Stimulated activated CD8-positive, alpha-beta memory T cell treated with anti-CD3 and anti-CD28 coated beads, Interleukin-2, amount 100 ng/mL, for 1 hour (primary cell): ENCODE data around the gene CRYBG1.
"Not testable (repeated sequence)": the region's sequence is repeated elsewhere in the genome, so short reads cannot be mapped to it uniquely, and the experiment has no call there.

ENCODE experiments used
- DNase-seq, 2 donors: peaks; one replicate each; pipeline ENCODE4 v3.0.0-alpha.2; 2020; ENCODE audit warnings: low read depth in 2 of 2

Gene CRYBG1

DNA sequence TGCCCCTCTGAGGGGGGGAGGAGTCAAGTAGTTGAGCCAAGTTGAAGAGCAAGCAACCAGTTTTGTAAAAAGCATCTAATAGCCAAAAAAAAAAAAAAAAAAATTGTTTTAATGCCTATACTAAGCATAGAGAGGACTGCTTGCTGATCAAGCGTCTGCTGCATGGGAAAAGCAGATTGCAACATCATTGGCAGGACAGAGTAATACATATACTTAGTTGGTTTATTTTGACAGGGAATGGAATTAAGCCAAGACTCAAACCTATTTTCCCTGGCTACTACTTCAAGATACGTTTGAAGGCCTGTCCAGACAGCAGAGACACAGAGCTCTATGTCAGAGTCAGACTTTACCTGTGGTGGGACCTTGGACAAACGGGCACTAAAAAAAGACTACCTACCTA is 148.3 kb downstream of the CRYBG1 start:
- DNase-seq = no peak

DNA sequence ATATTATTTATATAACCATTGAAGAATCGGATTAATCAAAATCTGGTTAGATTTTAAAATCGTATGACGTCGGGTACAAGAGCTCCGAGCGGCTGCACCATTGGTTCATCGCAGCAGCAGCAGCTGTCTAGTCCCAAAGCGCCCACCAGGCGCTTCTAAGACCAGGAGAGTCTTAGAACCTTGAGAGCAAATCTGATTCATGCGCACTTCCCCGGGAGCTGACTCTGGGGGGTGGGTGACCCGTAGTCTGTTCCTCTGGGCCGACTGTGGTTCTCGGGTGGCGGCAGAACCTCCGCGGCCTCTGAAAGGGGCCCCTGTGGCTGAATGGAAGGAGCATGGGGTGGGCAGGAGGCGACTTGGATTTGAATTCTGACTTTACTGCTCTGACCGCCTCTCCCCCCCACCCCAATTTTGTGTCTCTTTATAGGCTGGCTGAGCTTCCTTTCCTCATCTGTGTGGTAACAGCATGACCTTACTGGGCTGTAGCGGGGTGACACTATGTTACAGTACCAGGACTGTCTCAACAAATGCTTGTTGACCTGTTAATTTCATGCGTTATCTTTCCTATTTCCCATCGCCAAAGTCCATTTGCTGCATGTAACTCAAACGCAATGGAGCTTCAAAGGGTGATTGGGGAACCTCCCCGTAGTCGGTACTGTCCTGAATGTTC is 149.0 kb downstream of the CRYBG1 start:
- no peak for DNase-seq

DNA sequence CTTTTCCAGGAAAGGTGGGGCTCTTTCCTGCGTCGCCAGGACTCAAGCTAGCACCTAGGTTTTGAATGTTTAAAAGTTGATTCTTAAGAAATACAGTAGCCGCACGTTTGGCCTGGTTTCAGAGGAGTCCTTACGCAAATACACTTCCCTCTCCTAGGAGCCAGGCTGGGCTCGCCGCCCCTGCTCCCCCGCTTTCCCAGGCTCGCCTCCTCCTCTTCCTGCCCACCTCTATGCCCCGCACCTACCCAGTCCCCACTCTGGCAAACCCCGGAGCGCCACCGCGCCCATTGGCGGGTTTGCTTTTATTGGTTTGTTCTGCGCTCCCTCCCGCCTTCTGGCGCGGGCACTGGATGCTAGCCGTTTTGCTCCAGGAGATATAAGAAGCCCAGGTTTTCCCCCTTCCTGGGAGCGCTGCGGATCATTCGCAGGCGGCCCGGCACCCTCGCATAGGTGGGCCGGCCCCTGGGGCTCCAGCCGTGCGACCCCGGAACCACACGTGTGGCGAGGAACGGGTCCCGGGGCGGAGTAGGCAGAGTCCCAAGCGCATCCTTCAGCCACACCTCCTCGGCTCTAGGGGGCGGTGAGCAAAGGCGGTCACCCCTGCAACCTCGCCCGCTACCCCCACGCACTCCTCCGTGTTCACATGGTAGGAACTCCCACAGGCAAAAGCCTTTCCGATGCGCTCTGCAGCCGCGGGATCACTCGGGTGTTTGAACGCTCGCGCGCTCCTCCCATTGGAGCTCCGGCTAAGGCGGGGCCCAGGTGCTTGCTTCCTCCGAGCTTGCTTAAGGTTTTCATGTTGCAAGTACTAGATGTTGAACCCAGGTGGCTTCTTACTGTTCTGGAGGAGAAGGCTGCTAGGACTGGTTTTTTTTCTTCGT is 149.8 kb downstream of the CRYBG1 start:
- DNase-seq = peak in 1 of 2 donors; percentile 47

DNA sequence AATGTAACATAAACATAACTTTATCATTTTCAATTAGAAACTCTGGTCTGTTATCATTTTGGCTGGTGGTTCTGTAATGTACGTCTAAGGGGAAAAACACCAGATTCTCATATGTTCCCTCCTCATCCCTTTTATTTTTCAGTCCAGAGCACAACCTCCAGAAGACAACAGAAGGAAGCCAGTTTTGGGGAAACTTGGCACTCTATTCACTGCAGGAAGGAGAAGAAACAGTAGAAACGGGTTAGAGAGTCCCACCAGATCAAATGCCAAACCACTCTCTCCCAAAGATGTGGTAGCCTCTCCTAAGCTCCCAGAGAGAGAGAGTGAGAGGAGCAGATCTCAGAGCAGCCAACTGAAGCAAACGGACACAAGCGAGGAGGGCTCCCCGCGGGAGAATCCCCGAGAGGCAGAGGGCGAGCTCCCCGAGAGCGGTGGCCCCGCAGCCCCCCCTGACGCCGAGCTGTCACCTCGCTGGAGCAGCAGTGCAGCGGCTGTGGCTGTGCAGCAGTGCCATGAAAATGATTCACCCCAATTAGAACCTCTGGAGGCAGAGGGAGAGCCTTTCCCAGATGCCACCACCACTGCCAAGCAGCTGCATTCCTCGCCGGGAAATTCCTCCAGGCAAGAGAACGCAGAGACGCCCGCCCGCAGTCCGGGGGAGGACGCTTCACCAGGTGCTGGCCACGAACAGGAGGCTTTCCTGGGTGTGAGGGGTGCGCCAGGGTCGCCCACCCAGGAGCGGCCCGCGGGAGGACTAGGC is 151.0 kb downstream of the CRYBG1 start:
- no peak for DNase-seq

DNA sequence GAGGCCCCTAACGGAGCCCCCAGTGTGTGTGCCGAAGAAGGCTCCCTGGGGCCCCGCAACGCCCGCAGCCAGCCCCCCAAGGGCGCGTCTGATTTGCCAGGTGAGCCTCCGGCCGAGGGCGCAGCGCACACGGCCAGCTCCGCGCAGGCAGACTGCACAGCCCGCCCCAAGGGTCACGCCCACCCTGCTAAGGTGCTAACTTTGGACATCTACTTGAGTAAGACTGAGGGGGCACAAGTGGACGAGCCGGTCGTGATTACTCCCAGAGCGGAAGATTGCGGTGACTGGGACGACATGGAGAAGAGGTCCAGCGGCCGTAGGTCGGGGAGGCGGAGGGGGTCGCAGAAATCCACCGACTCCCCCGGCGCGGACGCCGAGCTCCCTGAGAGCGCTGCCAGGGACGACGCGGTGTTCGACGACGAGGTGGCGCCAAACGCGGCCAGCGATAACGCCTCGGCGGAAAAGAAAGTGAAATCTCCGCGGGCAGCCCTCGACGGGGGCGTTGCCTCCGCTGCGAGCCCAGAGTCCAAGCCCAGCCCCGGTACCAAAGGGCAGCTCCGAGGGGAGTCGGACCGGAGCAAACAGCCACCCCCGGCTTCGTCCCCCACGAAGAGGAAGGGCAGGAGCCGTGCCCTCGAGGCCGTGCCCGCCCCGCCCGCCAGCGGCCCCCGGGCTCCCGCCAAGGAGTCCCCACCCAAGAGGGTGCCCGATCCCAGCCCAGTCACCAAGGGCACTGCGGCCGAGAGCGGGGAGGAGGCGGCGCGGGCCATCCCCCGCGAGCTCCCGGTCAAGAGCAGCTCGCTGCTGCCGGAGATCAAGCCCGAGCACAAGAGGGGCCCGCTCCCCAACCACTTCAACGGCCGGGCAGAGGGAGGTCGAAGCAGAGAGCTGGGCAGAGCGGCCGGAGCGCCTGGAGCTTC is 151.8 kb downstream of the CRYBG1 start:
- peak; percentile 54 to 63 for DNase-seq

DNA sequence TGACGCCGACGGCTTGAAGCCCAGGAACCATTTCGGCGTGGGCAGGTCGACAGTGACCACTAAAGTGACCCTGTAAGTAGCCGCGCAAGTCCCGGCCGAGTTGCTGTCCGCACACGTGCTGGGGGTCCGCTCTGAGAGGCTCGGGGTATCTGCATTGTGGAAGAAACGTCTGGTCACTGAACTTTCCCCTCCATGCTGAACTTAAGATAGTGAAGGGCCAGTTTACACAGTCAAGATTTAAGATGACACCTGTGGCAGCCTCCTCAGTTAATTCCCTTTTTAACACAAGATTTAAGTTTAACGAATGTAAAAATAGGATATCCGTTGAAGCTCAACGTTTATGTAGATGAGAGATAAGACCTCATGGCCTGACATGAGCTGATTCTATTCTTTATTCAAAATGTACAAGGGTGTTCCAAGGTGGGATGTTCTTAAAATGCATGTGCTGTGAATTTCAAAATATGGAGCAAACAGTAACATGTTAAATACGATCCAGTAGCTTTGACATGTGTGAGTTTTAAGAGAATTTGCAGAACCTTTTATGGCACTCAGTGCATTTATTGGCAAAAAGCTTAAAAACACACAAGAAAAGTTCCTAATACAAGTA is 152.6 kb downstream of the CRYBG1 start:
- no peak for DNase-seq

DNA sequence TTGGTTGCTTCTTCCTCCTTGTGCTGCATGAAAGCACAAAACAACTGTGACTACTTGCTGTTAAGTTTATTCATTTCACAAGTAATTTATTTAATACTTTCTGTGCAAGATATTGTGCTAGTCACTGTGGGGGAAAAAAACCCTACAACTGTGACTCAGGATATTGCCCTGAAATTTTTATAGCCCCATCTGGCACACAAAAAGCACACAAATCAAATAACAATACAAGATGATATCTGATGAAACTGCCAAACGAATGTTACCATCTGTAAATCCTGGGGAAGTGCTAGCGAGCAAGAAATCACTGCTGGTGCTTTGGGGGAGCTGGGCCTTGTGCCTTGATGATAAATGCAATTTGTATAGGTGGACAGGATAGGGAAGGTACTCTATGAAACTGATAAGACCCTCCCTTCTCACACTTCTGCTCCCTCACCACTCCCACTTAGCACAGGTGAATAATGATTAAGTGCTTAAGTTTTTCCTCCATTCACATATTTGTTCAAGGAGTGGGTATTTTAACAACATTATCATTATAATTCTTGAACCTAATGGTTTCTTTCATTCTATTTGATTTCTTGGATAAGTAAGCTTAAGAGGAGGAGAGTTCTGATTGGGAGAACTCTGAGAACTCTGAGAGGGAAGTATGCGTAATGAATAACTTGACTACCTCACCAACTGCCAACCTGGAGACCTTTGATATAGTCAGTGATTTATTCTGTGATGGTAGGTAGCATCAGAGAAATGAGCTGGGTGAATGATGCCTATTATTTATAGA is 153.5 kb downstream of the CRYBG1 start:
- DNase-seq = no peak

DNA sequence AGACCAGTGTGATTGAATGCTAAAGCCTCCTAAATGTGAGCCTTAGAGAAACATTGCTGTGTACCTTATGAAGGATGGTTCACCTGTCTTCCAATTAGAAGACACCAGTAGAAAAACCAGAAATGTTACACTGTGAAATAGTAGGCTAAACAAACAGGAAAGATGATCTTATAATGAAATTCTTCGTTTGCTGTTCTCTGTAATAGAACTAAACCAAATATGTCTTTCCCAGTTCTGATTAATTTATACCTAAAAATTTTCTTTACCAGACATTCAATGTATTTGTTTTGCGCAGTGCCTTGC is 154.0 kb downstream of the CRYBG1 start:
- DNase-seq = no peak

DNA sequence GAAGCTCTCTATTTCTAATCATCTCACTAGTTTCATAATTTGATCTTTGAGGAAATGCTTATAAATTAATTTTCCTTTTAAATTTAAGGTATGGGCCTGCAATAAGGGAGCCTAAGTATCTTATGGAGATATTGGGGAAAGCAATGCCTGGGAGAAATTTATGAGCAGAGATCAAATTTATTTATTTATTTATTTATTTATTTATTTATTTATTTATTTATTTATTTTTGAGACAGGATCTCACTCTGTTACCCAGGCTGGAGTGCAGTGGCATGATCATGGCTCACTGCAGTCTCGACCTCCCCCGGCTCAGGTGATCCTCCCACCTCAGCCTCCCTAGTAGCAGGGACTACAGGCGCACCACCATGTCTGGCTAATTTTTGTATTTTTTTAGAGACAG is 155.1 kb downstream of the CRYBG1 start:
- not testable (repeated sequence) for DNase-seq

DNA sequence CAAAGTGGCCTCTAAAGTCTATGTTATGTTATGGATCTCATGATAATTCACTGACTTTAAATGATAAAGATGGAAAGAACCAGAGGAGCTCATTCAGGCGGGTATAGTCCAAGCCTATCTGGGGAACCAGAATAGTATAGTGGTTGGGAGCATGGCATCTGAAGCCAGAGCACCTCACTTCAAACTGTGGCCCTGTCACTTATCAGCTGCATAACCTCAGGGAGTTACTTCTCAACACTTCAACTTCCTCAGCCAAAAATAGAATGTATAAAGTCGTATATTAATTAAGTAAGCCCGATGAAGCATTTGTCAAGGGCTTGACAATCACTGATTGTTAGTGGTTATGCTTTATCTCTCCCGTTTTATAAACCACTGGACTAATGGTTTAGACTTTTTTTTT is 156.1 kb downstream of the CRYBG1 start:
- DNase-seq = no peak

DNA sequence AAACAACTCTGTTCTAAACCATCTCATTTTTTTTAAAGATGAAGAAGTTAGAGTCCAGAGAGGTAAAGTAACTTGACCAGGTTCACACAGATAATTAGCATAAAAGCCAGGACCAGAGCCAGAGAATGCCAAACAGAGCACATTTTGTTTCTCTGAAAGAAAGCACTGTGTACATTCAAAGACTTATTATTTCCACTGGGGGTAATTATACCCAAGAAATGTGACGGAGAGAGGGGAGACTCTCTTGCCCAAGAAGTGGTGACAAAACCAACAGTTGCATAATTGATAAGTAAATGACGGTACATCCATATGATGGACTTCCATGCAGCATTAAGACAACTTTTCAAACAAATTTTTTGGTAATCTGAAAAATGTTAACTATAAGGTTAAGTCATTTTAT is 157.2 kb downstream of the CRYBG1 start:
- no peak for DNase-seq

DNA sequence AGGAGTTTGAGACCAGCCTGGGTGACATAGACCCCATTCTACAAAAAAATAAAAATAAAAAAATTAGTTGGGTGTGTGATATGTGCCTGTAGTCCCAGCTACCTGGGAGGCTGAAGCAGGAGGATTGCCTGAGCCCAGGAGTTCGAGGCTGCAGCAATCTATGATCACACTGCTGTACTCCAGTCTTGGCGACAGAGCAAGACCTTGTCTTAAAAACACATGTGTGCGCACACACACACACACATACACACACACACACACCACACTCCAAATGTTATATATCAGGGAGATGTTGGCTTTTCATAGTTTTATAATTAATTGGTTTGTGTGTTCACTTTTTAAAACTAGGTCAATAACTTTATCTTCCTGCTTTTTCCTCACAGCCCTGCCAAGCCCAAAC is 158.2 kb downstream of the CRYBG1 start:
- DNase-seq = no peak

DNA sequence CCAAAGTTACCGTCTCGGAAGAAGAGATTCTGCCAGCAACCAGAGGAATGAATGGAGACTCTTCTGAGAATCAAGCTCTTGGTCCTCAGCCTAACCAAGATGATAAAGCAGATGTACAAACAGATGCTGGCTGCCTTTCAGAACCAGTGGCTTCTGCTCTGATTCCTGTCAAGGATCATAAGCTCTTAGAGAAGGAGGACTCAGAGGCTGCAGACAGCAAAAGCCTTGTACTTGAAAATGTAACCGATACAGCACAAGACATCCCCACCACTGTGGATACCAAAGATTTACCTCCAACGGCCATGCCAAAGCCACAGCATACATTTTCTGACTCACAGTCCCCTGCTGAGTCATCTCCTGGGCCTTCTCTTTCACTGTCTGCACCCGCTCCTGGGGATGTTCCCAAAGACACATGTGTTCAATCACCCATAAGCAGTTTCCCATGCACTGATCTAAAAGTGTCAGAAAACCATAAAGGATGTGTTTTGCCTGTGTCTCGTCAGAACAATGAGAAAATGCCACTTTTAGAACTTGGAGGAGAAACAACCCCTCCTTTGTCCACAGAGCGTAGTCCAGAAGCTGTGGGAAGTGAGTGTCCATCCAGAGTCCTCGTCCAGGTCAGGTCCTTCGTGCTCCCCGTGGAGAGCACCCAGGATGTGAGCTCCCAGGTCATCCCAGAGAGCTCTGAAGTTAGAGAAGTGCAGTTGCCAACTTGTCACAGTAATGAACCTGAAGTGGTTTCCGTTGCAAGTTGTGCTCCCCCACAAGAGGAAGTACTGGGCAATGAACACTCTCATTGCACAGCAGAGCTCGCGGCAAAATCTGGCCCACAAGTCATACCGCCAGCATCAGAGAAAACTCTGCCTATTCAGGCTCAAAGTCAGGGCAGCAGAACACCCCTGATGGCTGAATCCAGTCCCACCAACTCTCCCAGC is 159.2 kb downstream of the CRYBG1 start:
- DNase-seq = peak; percentile 46 to 57

DNA sequence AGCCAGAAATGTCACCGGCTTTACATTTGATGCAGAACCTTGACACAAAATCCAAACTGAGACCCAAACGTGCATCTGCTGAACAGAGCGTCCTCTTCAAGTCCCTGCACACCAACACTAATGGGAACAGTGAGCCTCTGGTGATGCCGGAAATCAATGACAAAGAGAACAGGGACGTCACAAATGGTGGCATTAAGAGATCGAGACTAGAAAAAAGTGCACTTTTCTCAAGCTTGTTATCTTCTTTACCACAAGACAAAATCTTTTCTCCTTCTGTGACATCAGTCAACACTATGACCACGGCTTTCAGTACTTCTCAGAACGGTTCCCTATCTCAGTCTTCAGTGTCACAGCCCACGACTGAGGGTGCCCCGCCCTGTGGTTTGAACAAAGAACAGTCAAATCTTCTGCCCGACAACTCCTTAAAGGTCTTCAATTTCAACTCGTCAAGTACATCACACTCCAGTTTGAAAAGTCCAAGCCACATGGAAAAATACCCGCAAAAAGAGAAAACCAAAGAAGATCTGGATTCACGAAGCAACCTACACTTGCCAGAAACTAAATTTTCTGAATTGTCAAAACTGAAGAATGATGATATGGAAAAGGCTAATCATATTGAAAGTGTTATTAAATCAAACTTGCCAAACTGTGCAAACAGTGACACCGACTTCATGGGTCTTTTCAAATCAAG is 160.3 kb downstream of the CRYBG1 start:
- peak; percentile 54 to 61 for DNase-seq

DNA sequence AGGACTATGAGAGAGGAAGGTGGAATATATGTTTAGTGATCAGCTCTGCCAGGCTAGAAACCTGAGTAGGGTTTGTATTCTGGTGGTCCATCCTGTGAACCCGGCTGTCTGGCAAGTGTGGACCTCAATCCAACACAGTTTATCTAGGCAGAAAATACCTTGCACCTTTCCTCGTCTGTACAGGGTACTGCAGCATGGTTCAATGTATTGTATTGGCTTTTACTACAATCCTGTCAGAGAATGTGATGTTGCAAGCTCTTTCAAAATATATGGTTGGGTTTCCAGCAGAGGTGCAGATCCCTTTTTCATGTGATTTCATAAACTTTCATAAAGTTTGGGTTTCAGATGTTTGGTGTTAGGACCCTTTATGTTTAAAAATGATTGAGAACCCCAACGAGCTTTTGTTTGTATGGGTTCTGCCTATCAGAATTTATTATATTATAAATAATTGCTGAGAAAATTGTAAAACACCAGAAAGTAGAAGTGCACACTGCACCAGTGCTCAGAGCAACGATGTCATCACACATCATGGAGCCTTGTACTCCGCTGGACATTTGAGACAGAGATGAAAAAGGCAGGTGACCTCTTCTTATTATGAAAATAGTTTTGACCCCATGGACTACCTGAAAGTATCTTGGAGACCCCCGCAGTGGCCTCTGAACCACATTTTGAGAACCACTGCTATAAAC is 162.2 kb downstream of the CRYBG1 start:
- no peak for DNase-seq

DNA sequence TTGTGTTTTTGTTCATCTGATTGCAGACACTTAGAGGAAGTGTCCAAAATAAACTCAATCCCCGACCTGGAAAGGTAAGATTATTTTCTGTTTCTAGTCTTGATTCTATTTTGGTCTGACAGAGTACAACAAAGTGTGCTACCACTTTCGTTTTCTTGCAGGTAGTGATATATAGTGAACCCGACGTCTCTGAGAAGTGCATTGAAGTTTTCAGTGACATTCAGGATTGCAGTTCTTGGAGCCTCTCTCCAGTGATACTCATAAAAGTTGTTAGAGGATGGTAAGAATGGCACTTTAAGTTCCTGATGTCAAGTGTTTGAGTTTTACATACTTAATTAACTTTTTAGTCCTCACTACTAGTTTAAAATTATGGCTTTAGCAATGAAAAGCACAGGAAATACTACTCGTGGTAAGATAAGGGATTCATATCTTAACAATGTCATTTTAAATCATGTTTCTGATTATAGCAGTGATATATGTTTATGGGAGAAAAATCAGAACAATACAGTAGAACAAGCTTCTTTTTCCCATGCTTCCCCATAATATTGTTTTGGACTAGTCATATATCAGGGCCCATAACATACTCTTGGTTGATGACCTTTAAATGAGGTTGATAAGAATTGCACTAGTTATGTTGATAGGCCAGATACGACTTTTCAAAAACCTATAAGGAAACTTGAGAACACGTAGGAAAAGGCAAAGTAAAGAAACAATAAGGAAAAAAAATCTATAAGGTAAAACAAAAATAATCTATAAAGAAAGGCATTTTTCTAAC is 164.8 kb downstream of the CRYBG1 start:
- no peak for DNase-seq

DNA sequence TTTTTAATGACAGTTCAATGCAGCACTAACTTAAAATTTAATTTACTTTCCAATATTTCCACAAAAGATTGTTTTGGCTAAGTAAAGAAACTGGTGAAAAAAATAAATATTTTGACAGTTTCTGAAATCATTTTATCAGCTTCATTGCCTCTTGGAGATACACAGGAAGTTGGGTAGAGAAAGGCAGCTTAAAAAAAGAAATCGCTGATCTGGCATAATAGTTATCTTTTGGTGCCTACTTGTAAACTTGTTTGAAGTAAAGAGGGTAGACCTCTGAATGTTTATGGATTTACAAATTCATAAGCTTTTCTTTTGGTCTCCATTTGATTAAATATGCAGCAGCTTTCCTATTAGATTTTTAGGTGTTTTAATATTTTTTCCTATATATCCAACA is 165.4 kb downstream of the CRYBG1 start:
- no peak for DNase-seq
